Amniotic epithelial cell (primary cell): ENCODE results near the gene COL12A1.

Experiments
- DNase-seq: peaks from one replicate; pipeline ENCODE4 v3.0.0-alpha.2; 2010; ENCODE audit warnings: low read depth

The COL12A1 gene

GRCh38 chr6:75096966-75097365 lies 108.9 kb downstream of the COL12A1 start:
- DNase-seq: no peak

- peak; percentile 94 for DNase-seq
Measured at GRCh38 chr6:75094614-75095200, 111.1 kb downstream of the COL12A1 start.

- DNase-seq: no peak
Measured at GRCh38 chr6:75091467-75092190, 114.2 kb downstream of the COL12A1 start.

- DNase-seq: no peak
Measured at GRCh38 chr6:75090576-75090975, 115.3 kb downstream of the COL12A1 start.

- no peak for DNase-seq
Measured at GRCh38 chr6:75089921-75090320, 115.9 kb downstream of the COL12A1 start.

- no peak for DNase-seq
Measured at GRCh38 chr6:75089151-75089897, 116.5 kb downstream of the COL12A1 start.

GRCh38 chr6:75085931-75086635 lies 119.8 kb downstream of the COL12A1 start:
- DNase-seq: no peak

- DNase-seq: peak; percentile 29
Measured at GRCh38 chr6:75084872-75085381, 120.9 kb downstream of the COL12A1 start.

- no peak for DNase-seq
Measured at GRCh38 chr6:75084018-75084417, 121.8 kb downstream of the COL12A1 start.

- no peak for DNase-seq
Measured at GRCh38 chr6:75081921-75082320, 123.9 kb downstream of the COL12A1 start.

GRCh38 chr6:75081047-75081446 lies 124.8 kb downstream of the COL12A1 start:
- peak; percentile 14 for DNase-seq

GRCh38 chr6:75079589-75079988 lies 126.3 kb downstream of the COL12A1 start:
- DNase-seq: no peak

- DNase-seq: no peak
Measured at GRCh38 chr6:75077701-75078100, 128.2 kb downstream of the COL12A1 start.

- no peak for DNase-seq
Measured at GRCh38 chr6:75076009-75076408, 129.8 kb downstream of the COL12A1 start.

- no peak for DNase-seq
Measured at GRCh38 chr6:75070244-75070643, 135.6 kb downstream of the COL12A1 start.

GRCh38 chr6:75065523-75065922 lies 140.3 kb downstream of the COL12A1 start:
- peak; percentile 22 for DNase-seq

GRCh38 chr6:75052491-75052890 lies 153.4 kb downstream of the COL12A1 start:
- DNase-seq: no peak

GRCh38 chr6:75049308-75049707 lies 156.5 kb downstream of the COL12A1 start:
- no peak for DNase-seq

- no peak for DNase-seq
Measured at GRCh38 chr6:75044846-75045245, 161.0 kb downstream of the COL12A1 start.

GRCh38 chr6:75041381-75041780 lies 164.5 kb downstream of the COL12A1 start:
- no peak for DNase-seq
